HPDE6-E6E7 (cell line): ENCODE results near the gene KRTAP3-1.
"Not testable (repeated sequence)": the region's sequence is repeated elsewhere in the genome, so short reads cannot be mapped to it uniquely, and the experiment has no call there.

Source experiments
- DNase-seq: peaks from one replicate; pipeline ENCODE4 v3.0.0; 2011; ENCODE audit warnings: missing footprints; ENCODE audit errors: extremely low spot score

Gene KRTAP3-1

DNA sequence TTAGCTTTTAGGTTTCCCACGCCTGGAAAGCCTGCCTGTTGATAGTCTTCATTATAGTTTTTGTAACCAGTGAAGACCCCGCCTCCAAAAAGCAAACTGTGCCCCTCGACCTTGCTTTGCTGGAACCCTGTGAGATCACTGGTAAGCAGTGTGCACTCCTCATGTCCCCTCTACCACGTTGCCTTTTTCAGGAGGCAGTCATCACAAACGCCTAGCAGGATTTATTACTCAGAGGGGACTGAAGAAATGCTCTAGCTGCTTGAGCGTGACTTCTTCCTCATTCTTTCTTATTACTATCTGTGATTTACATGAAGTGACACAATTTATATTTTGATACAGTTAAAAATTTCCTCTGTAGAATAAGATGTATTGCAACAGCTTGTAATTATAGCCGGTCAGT, 6.5 kb upstream of the KRTAP3-1 start:
- no peak for DNase-seq

DNA sequence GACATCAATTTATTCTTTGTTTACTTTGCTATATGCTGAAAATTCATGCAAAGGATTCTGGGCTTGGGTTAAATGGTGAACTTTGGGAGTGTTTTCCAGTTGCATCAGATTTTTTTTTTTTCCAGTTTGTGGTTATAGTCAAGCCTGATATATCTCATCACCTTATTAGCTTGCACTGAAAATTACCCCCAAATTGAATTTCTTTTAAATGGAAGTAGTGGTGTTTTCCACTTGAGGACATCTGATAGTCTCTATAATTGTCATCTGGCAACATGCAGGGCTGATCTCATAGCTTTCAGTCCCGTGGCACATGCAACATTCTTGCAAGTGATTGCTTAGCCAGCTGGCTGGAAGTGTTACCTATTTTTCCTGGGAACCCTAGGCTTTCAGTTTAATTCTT, 4.7 kb upstream of the KRTAP3-1 start:
- DNase-seq: no peak

DNA sequence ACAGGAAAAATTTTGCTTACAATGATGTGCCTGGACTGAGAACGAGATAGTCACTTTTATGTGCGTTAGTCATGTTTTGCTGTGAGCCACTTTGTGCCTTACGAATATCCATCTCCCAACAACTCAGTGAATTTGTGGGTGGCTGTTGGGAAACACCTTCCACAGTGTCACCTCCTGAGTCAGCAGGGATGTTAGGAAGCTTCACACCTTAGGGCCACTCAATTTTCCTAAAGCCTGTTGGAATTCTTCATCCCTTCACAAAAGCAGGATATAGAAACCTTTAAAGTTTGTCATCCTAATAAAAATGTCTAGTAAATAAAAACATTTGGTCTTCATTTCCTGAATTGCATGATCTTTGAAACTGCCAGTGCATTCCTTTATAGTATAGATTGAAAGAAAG, 4.3 kb upstream of the KRTAP3-1 start:
- DNase-seq: no peak

DNA sequence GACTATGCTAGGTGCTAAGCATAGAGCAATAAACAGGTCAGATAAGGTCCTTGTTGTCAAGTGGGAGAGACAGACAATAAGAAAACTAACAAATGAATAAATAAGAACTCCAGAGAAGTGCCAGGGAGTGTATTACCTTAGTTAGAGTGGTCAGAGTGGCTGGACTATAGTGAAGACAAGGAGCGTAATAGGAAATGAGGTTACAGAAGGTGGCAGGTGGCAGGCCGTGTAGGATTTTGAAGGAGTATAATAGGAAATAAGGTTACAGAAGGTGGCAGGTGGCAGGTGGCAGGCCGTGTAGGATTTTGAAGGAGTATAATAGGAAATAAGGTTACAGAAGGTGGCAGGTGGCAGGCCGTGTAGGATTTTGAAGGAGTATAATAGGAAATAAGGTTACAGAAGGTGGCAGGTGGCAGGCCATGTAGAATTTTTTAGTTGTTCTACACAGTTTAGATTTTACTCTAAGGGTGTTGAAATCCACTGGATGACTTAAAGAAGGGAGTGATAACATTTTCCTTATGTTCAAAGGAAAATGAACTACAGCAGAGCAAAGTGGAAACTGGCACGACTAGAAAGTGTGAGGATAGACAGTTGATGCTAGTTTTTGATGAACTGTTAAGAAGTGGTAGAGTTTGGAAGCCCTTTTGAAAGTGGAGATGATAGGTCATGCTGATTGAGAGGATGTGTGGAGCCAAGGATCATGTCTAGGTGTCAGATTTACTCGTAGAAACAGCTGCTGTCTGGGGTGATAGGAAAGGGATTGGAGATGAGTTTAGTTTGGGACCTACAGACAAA, 3.6 kb upstream of the KRTAP3-1 start:
- DNase-seq: no peak

DNA sequence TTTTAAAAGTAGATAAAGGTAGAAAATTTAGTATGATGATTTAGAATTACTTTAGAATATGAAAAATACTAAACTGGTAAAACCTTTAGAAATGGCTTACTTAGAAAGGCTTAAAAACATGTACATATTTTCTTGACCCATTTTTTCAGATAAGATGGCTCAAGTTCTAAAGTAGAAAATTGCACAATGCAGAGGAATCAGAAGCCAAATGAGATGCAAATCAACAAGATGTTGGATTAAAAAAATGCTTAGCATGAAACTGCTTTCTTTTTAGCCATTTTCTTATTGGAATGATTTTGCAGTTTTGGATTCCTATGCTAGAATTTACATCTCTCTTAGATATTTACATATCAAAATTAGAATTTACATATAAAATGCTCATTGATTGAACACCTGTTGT, 1.5 kb upstream of the KRTAP3-1 start:
- DNase-seq: no peak

DNA sequence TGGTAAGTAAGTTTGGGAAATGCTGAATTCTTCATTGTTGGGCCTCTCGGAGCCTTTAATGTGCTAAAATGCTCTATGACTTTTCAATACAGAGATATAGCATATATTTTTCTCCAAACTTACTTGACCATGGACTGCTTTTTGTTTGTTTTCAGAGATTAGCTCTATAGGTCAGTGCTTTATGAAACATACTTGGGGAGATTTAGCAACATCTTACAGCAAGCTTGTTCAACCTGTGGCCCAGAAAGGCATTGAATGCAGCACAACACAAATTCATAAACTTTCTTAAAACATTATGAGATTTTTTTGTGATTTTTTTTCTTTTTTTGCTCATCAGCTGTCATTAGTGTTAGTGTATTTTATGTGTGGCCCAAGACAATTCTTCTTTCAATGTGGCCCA, 1.0 kb upstream of the KRTAP3-1 start:
- DNase-seq: no peak

DNA sequence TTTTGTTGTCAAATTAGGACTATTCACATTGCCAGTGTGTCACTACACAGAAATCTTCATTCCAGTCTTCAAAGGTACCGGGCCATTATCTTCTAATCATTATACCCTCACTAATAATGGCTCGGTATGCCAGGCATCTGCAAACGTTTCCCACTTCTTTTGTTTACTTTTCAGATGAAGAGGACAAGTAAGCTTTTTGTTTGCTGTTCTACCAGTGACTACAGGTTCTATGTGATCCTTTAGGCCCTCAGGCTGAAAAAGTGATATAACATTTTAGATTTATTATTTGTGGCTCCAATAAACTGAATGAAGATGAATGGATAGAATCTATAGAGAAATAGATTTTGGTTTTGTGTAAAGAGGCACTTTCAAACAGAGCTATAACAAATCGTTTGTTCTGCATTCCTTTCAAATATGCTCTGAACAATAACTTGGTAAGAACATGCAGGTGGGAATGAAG, 403 bp upstream of the KRTAP3-1 start:
- no peak for DNase-seq

DNA sequence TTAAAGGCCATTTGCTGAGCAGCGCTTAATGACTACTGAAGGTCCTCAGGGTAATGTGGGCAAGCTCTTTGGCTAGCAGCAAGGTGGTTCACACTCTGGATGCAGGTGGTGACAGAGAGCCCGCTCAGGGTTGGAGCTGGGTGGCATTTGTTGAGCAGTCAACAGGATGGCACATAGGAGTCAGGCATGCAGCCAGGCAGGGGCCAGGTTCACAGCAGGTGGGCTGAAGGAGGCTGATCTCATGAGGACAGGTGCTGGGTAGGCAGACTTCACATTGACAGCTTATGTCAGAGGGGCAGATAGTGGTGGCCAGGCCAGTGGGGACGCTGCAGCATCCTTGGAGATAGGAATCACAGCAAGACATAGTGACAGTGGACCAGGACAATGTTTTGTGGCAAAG, 4.5 kb downstream of the KRTAP3-1 start:
- no peak for DNase-seq

DNA sequence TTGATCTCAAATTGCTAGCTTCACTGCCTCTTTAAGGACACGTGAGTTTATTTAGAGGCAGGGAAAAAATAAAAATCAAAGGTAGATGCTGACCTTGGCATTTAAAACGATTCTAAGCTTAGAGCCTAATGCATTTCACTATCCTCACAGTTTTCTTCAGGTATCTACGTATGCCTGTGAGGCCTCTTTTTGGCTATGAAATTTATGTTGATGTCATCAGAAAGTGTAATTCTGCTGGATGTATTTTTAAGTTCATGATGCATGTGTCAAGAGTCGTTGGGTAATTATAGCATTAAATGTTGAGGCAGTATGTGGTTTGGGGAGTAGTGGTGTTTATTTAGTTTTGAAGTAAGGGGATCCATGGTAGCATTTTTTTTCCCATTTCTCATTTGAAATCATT, 5.0 kb downstream of the KRTAP3-1 start:
- no peak for DNase-seq

DNA sequence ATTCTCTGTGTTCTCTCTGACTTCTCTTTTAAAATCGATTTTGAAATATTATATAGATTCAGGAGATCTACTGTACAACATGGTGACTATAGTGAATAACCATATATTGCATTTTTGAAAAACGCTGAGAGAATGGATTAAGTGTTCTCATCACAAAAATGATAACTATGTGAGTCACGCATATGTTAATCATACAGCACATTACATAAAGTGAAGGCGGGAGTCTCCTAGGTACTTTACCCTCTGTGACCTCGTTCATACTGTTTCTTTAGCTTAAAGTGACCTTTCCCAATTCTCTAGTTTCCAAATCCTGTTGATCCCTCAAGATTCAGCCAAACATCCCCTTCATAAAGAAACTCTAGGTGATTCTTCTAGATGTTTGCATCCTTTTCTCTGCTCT, 6.1 kb downstream of the KRTAP3-1 start:
- peak; percentile 34 for DNase-seq

DNA sequence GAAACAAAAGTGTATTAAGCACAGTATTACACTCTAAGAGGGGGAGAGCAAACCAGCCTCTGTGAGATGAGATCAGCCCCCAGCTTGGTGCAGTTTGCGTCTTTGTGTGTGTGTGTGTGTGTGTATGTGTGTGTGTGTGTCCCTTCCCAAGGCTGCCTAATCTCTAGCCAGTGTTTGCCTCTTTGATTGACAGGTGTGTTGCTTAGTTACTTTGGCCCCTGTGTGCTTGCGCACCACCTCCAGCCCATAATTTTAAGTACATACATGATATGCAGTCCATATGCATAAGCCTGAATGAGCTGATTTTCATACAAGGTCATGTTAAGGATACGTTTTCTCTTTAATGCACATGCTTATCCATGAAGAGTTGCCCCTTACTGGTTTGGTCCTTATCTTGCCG, 7.1 kb downstream of the KRTAP3-1 start:
- no peak for DNase-seq

DNA sequence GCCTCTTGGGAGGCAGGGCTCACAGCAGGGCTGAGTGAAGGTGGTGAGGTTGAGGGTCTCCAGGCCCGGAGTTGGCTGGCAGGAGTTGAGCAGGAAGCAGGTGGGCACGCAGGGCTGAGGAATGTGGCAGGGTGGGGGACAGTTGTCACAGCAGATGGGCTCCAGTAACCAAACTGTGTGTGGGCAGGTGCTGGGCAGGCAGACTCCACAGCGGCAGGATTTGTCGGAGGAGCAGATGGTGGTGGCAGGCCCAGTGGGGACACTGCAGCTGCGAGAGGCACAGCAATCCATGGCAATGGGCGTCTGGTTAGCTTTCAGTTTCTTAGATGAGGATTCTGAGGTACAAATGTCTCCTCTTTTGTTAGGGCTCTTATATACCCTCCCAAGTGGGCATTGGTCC, 9.4 kb downstream of the KRTAP3-1 start, which contains the start of gene KRTAP3-2:
TSS of gene KRTAP3-2 (minus strand) at position 344 of the 400 bp plus-strand sequence. CDS start at position 291, 53 bp downstream.
- DNase-seq: not testable (repeated sequence)

DNA sequence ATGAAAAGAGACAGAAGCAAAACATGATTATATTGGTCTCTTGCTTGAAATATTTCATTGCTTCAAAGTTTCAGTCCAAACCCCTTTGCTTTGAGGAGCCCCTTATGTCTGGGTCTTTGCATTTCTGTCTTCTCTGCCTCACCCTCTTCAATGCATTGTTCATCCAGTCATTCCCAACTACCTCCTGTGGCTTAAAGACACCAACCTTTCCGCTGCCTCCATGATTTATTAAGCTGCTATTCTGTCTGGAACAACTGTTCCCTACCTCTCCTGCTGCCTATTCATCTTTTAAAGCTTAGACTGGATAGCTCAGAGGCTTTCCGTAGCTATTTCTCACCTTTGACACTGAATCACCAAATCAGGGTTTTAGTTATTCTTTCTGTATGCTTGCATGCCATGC, 11.6 kb downstream of the KRTAP3-1 start:
- DNase-seq: no peak

DNA sequence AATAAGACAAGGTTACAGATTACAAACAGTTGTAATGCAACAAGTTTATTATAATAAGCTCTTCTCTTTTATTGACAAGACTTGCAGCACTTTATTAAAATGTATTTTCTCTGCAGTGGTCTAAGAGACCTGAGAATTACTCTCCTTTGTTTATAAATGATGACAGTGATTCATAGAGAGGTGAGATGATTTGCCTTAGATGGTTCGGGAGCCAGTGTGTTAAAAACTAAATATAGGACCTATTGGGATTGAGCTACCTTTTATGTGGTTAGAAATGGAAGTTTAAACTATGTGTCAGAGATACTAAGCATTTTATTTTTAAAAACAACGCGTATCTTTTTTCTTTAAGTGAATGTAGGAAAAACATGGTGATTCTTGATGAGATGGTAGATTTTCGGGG, 12.1 kb downstream of the KRTAP3-1 start:
- DNase-seq: no peak

DNA sequence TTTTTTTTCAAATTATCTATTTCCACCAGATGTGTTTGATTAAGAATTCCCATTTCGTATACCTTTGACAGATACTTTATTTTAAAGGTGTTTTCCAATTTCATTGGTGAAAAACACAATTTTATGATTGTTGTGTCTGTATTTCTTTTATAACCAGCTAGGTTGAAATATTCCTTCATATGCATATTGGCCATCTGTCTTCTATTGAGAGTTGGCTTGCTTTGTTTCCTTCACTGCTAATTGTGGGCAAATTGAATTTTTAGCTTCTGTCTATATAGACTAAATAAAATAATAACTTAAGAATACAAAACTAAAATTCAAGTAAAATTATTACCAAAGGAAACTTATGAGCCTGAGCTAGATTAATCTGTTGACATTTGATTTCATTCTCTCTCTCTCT, 13.8 kb downstream of the KRTAP3-1 start:
- no peak for DNase-seq

DNA sequence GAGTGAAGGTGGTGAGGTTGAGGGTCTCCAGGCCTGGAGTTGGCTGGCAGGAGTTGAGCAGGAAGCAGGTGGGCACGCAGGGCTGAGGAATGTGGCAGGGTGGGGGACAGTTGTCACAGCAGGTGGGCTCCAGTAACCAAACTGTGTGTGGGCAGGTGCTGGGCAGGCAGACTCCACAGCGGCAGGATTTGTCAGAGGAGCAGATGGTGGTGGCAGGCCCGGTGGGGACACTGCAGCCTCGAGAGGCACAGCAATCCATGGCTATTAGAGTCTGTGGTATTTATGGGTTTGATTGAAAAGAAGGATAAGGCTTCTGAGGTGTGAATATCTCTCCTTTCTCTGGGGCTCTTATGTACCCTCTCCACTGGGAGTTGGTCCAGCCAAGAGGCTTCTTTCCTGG, 15.1 kb downstream of the KRTAP3-1 start, which contains the start of gene KRTAP3-3:
TSS of gene KRTAP3-3 (minus strand) at position 326 of the 400 bp plus-strand sequence. CDS start at position 259, 67 bp downstream.
- no peak for DNase-seq

DNA sequence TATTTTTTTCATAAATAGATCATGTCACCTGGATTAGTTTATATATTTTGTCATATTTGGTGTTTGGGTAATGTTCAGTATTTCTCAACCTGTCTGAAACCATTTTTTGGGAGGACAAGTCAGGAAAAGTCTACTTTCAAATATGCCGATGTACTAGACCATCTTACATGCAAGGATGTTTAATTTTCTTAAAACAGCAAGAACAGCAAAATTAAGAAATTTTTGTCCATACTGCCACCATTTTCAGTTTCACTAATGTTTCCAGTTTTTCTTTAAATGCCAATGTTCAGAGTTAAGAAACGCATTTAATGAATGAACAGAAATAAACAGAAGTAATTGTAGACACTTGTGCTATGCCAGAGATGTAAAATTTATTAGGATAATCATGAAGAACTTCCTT, 15.8 kb downstream of the KRTAP3-1 start:
- DNase-seq: no peak

DNA sequence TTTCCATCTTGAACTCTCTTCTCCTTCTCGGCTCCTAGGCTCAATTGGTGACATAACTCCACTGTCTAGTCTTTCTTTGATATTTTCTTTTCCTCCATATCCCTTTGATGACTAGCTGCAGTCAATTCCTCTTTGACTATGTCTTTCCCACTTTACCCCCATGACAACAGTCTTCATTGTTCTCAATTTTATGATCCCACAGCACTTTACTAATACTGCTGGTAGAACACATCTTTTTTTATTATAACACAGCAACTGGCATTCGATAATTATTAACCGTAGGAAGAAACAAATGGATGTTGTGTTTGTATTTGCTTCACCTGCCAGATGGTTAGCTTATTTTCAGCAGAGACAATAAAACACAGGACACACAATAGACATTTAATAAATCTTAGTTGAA, 16.3 kb downstream of the KRTAP3-1 start:
- no peak for DNase-seq

DNA sequence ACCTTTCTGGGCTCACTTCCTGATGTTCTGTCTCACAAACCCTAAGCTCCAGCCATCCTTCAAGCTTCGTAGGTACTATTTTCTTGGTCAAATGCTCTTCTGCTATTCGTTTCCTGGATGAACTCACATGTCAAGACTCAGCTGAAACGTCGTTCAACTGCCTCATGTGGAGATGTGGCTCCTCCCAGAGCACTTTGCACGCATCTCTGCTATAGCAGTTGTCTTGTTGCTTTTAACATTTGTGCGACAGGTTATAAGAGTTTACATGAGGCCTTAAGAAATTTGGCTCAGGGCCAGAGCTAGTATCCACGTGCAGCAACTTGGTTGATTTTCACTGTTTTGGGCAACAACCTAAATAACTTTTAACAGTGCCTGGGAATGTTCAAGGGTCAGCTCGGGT, 22.0 kb downstream of the KRTAP3-1 start:
- DNase-seq: no peak

DNA sequence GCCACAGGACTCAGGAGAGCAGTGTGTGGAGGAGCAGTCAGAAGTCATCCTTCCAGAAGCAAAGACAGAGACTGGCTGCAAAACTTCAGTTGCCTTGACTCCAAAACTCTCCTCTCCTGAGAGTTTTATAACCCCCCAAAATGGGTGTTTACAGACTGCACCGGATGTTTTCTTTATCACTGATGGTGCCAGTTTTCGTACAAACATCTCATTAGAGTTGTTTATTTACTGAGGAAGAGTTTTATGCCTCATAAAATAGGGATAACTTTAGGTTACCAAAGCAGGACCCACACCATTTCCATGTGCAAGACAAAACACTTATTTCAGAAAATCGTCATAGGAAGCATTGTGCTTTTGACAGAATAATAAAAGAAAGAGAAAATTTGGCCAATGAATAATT, 24.7 kb downstream of the KRTAP3-1 start, which contains the start of gene KRT40:
TSS of gene KRT40 (minus strand) at position 101 of the 400 bp plus-strand sequence. CDS start at position 48, 53 bp downstream.
- DNase-seq: no peak

DNA sequence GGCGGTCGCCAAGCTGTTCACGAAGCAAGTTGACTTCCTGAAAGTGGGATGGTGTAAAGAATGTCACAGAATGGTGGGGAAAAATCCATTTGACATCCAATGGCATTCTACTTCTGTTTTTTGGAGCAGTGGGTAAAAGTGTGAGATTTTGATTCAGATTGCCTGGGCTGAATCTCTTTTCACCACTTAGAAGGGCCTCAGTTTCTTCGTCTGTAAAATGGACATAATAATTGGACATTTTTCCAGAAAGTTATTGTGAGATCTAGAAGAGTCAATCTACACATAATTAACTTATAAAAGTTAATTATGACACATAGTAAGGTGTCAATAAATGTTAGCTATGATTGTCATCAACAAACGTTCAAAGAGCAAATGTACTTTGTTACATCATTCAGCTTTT, 27.8 kb downstream of the KRTAP3-1 start:
- no peak for DNase-seq

DNA sequence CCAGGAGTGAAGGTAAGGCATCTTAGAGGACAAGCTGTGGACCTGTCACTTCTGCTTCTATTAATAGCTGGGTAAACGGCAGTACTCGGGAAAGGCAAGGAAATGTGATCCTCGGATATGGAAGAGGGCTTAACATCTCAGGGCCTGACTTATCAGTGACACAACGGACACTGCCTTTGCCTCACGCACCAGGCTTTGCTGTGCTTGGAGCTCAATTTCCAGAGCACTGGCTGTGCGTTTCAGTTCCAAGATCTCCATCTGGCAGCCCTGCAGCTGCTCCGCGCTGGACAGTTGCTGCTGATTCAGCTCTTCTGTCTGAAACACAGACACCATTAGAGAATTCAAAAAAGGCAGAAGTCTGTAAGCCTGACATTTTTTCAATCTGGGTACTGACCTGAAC, 28.3 kb downstream of the KRTAP3-1 start:
- DNase-seq: no peak

DNA sequence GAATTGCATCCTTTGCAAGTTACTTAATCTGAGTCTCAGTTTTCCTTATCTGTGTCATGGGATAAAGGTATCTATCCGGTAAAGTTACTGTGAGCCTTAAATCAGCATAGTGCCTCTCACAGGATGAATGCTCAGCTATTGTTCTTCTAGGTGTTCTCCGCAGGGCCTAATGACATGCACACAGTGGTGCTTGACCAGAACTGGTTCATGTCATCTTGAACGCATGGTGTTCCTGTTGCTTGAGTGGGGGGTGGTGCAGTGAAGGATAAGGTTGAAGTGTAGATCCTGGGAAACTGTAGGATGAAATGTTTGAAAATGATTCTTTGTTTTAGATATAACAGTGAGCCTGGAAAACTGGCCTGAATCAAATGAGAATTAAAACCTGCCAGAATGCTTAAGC, 28.8 kb downstream of the KRTAP3-1 start:
- no peak for DNase-seq
